ENCODE data around the gene FAAH2.

GRCh38 chrX:57519578-57520118, 233.1 kb downstream of the FAAH2 start:
- TF ChIP-seq ZNF655 (CRISPR knock-in tag; IDR thresholded peaks at IDR 0.05), result no peak
- no peak for TF ChIP-seq NFIC (IDR thresholded peaks at IDR 0.05)
- TF ChIP-seq BRD4 (IDR thresholded peaks at IDR 0.05), result no peak
- no peak for TF ChIP-seq ZBTB49 (CRISPR knock-in tag; IDR thresholded peaks at IDR 0.05; ENCODE audit: borderline replicate concordance)
- no peak for TF ChIP-seq CEBPB (tag; IDR thresholded peaks at IDR 0.05)

Measured in K562 (cell line).